Neural progenitor cell (in vitro differentiated cells): Measurements from ENCODE around the gene RNF166. TPM values are rescaled to one million over a fixed set of nuclear protein-coding genes. Genes with fewer than 3 reads are reported as not detected.

ENCODE experiments used
- DNase-seq: peaks from one replicate; pipeline ENCODE4 v3.0.0-alpha.2; 2016; ENCODE audit warnings: low spot score
- H2AFZ ChIP-seq: fragments of 200-600 bp; sonication (generic); replicated peaks from 2 replicates; pipeline ENCODE4 v1.6.1; 2016; ENCODE audit warnings: antibody characterized with exemption
- H3F3A ChIP-seq: fragments of 200-600 bp; sonication (generic); 2 replicates; pipeline ENCODE4 v1.6.1; 2016; ENCODE audit warnings: antibody characterized with exemption, low read depth
- H3K27ac ChIP-seq: fragments of 200-600 bp; sonication (generic); 2 replicates; pipeline ENCODE4 v1.5.1; 2016; ENCODE audit warnings: mild to moderate bottlenecking
- H3K27me3 ChIP-seq: fragments of 200-600 bp; sonication (generic); 2 replicates; pipeline ENCODE4 v1.6.1; 2016; ENCODE audit warnings: mild to moderate bottlenecking, moderate library complexity
- H3K36me3 ChIP-seq: fragments of 200-600 bp; sonication (generic); 2 replicates; pipeline ENCODE4 v1.5.1; 2016
- H3K4me1 ChIP-seq: fragments of 200-600 bp; sonication (generic); 2 replicates; pipeline ENCODE4 v1.6.1; 2016; ENCODE audit warnings: mixed run types
- H3K4me2 ChIP-seq: fragments of 200-600 bp; sonication (generic); 2 replicates; pipeline ENCODE4 v1.6.1; 2016
- H3K4me3 ChIP-seq: fragments of 200-600 bp; sonication (generic); 2 replicates; pipeline ENCODE4 v1.5.1; 2016
- H3K79me2 ChIP-seq: fragments of 200-600 bp; sonication (generic); 2 replicates; pipeline ENCODE4 v1.6.1; 2016; ENCODE audit warnings: low read depth
- H3K9ac ChIP-seq: fragments of 200-600 bp; sonication (generic); 2 replicates; pipeline ENCODE4 v1.6.1; 2016
- H3K9me3 ChIP-seq: fragments of 200-600 bp; sonication (generic); 2 replicates; pipeline ENCODE4 v1.5.1; 2016; ENCODE audit warnings: low read depth
- H4K20me1 ChIP-seq: fragments of 200-600 bp; sonication (generic); 2 replicates; pipeline ENCODE4 v1.6.1; 2016; ENCODE audit warnings: low read depth
- H3K27ac Mint-ChIP-seq: 3 replicates; pipeline ENCODE4 v1.8.0; 2021; ENCODE audit warnings: mixed read lengths
- H3K27me3 Mint-ChIP-seq: 2 replicates; pipeline ENCODE4 v1.8.0; 2022; ENCODE audit warnings: low read depth, mild to moderate bottlenecking, inconsistent platforms, moderate library complexity, mixed read lengths; ENCODE audit not compliant: insufficient read depth
- H3K36me3 Mint-ChIP-seq: 3 replicates; pipeline ENCODE4 v1.8.0; 2021; ENCODE audit warnings: mixed read lengths
- H3K4me1 Mint-ChIP-seq: 3 replicates; pipeline ENCODE4 v1.8.0; 2021; ENCODE audit warnings: mixed read lengths
- H3K4me3 Mint-ChIP-seq: 3 replicates; pipeline ENCODE4 v1.8.0; 2021; ENCODE audit warnings: mild to moderate bottlenecking, moderate library complexity, mixed read lengths
- H3K9me3 Mint-ChIP-seq: 3 replicates; pipeline ENCODE4 v1.8.0; 2020; ENCODE audit warnings: mixed read lengths
- EZH2 ChIP-seq: fragments of 200-600 bp; sonication (generic); IDR thresholded peaks from 2 replicates; pipeline ENCODE4 v1.6.1; 2017; ENCODE audit warnings: antibody characterized with exemption, mild to moderate bottlenecking, moderate library complexity
- EZH2phosphoT487 ChIP-seq: fragments of 200-600 bp; sonication (generic); IDR thresholded peaks from 2 replicates; pipeline ENCODE4 v1.6.1; 2017; ENCODE audit warnings: antibody characterized with exemption
- total RNA-seq: library from RNA; depleted of rRNA; stranded (reverse); fragments of >200 nt; gene quantifications from 2 replicates; pipeline ENCODE4 v1.2.3, GENCODE V29; 2015; ENCODE audit warnings: low replicate concordance
- TF ChIP-seq, protein P1 (sequence below): fragments of 200-600 bp; sonication (generic); IDR thresholded peaks from 2 replicates; pipeline ENCODE4 v1.5.1; 2017; ENCODE audit warnings: antibody characterized with exemption, mild to moderate bottlenecking

The RNF166 gene
- total RNA-seq, 1 donor from 2014 or later, result 11.1 TPM

DNA sequence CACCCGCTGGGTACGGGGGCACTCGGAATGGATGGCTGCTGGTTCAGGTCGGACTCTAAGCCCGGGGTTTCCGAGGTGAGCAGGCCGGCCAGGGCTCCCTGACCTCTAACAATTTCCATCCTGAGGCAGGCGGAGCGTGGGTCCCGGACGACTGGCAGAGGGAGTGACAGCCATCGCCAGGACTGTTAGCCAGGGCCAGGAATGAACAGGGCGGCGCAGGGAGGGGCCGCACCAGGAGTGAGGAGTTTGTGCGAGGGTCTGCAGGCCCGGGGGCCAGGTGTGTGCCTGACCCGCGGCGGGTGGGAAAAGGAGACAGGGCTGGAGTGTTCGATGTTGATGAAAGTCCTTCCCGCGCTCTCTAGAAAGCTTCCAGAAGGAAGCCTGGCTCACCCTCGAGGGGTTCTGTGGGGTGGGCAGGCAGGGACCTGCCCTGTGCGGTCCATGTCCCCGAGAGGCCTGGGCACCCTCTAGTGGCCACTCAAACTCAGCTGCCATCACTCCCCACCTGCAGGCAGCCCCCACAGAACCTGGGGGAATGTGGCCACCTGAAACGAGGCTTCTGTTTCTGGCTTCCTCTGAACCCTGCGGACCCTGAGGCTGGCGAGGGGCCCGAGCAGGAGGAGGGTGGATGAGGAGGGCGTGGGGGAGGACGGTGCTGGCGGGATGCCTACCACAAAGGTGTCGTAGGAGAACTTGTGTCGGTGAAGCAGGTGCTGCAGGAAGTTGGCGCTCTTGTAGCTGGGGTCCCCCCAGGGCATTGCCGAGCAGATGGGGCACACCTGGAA is 8.2 kb downstream of the RNF166 start:
- no peaks in the 10 kb centered on the region for H3K36me3 ChIP-seq
- H3K4me2 ChIP-seq, result no peak overlapping the region
- no peak for DNase-seq
- no peak overlapping the region for H3K4me3 Mint-ChIP-seq
- H3K4me1 Mint-ChIP-seq, result no peaks in the 10 kb centered on the region
- no peak overlapping the region for H3K4me3 ChIP-seq
- H3K27ac Mint-ChIP-seq, result no peak overlapping the region
- H3K79me2 ChIP-seq, result no peaks in the 10 kb centered on the region
- H3K9me3 Mint-ChIP-seq, result no peaks in the 10 kb centered on the region
- no peak overlapping the region for H2AFZ ChIP-seq
- H4K20me1 ChIP-seq, result no peaks in the 10 kb centered on the region
- H3K27me3 Mint-ChIP-seq, result peaks cover 2% of the 10 kb centered on the region
- no peaks in the 10 kb centered on the region for H3K36me3 Mint-ChIP-seq
- H3K27me3 ChIP-seq, result no peaks in the 10 kb centered on the region
- no peaks in the 10 kb centered on the region for H3F3A ChIP-seq
- H3K9me3 ChIP-seq, result no peaks in the 10 kb centered on the region
- no peak overlapping the region for H3K9ac ChIP-seq
- H3K27ac ChIP-seq, result no peak overlapping the region
- TF ChIP-seq EZH2, result no peak
- TF ChIP-seq, protein P1, sequence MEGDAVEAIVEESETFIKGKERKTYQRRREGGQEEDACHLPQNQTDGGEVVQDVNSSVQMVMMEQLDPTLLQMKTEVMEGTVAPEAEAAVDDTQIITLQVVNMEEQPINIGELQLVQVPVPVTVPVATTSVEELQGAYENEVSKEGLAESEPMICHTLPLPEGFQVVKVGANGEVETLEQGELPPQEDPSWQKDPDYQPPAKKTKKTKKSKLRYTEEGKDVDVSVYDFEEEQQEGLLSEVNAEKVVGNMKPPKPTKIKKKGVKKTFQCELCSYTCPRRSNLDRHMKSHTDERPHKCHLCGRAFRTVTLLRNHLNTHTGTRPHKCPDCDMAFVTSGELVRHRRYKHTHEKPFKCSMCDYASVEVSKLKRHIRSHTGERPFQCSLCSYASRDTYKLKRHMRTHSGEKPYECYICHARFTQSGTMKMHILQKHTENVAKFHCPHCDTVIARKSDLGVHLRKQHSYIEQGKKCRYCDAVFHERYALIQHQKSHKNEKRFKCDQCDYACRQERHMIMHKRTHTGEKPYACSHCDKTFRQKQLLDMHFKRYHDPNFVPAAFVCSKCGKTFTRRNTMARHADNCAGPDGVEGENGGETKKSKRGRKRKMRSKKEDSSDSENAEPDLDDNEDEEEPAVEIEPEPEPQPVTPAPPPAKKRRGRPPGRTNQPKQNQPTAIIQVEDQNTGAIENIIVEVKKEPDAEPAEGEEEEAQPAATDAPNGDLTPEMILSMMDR, result peak; percentile 51
- H3K4me1 ChIP-seq, result no peaks in the 10 kb centered on the region

DNA sequence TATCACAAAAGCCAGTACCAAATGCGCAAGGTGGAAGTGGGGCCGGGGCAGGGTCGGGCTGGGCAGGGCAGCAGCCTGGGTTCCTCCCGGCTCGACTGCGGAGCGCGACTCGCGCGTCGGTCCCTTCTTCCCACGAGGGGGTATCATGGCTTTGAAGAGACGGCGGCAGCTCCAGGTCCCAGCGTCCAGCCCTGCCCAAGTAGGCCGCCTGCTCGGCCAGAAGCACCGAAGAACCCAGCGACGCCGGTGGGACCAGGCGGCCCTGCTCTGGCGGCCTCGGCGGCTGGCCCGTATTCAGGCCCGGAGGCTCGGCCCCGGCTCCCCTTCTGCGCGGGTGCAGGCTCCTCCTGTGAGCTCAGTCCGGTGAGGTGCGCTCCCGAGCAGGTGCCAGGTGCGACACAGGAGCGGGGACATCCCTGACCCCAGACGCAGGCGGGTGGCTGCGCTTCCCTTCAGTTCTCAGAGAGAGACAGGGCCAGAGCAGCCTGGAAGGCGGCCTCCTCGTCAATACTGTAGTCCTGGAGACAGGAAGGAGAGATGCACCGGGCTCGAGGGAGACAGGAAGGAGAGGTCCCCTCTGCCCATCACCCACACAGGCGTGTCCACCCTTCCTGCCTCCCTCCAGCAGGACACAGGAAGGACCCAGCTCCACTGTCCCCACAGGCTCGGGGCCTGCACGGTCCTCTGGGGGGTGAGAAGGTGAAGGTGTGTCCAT is 8.9 kb downstream of the RNF166 start:
- no peak for DNase-seq
- Histone ChIP-seq H3K36me3 (no peaks in the 10 kb centered on the region), H3K9ac (no peak overlapping the region), H3K9me3 (no peaks in the 10 kb centered on the region), H3K4me1 (no peaks in the 10 kb centered on the region), H3K4me2 (no peak overlapping the region), H3K27ac (no peak overlapping the region), H3K4me3 (no peak overlapping the region), H3K79me2 (no peaks in the 10 kb centered on the region), H4K20me1 (no peaks in the 10 kb centered on the region), H3K27me3 (no peaks in the 10 kb centered on the region), H3F3A (no peaks in the 10 kb centered on the region), H2AFZ (no peak overlapping the region)
- H3K9me3 Mint-ChIP-seq, result no peaks in the 10 kb centered on the region
- H3K4me3 Mint-ChIP-seq, result no peak overlapping the region
- no peak for TF ChIP-seq EZH2
- TF ChIP-seq, protein P1, result no peak
- no peak for TF ChIP-seq EZH2phosphoT487
- H3K4me1 Mint-ChIP-seq, result no peaks in the 10 kb centered on the region
- no peaks in the 10 kb centered on the region for H3K36me3 Mint-ChIP-seq
- H3K27ac Mint-ChIP-seq, result no peak overlapping the region
- H3K27me3 Mint-ChIP-seq, result peaks cover 2% of the 10 kb centered on the region

DNA sequence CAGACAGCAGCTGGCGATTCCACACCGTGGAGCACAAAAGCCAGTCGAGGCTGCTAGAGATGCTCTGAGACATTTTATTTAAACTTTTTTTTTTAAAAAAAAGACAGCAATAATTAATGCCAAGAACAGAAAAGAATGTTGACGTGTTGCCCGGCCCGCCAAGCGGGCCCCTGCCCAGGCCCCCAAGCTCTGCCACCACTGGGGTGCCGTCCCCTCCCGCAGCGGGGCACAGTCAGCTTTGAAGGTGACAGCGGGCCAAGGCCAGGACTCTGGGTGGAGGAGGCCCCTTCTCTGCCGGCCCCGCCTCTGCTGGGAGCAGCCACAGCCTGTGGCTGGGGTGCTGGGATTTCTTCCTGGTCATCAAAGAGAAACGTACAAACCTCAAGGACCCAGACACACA is 9.8 kb downstream of the RNF166 start:
- no peak for DNase-seq
- TF ChIP-seq EZH2, result no peak
- TF ChIP-seq, protein P1, result no peak
- TF ChIP-seq EZH2phosphoT487, result no peak
- Histone ChIP-seq H3K4me1 (no peaks in the 10 kb centered on the region), H3K27me3 (no peaks in the 10 kb centered on the region), H3K9me3 (no peaks in the 10 kb centered on the region), H3K4me3 (no peak overlapping the region), H3F3A (no peaks in the 10 kb centered on the region), H3K9ac (no peak overlapping the region), H3K4me2 (no peak overlapping the region), H3K79me2 (no peaks in the 10 kb centered on the region), H3K36me3 (no peaks in the 10 kb centered on the region), H3K27ac (no peak overlapping the region), H2AFZ (no peak overlapping the region), H4K20me1 (no peaks in the 10 kb centered on the region)
- no peaks in the 10 kb centered on the region for H3K36me3 Mint-ChIP-seq
- H3K9me3 Mint-ChIP-seq, result no peaks in the 10 kb centered on the region
- no peak overlapping the region for H3K4me3 Mint-ChIP-seq
- H3K27ac Mint-ChIP-seq, result no peak overlapping the region
- no peaks in the 10 kb centered on the region for H3K4me1 Mint-ChIP-seq
- peaks cover 4% of the 10 kb centered on the region for H3K27me3 Mint-ChIP-seq
